Fibroblast of skin of right biceps (primary cell): ENCODE measurements around the gene CCDC170.
"Not testable (repeated sequence)": the region's sequence is repeated elsewhere in the genome, so short reads cannot be mapped to it uniquely, and the experiment has no call there.

Source experiments
- DNase-seq: peaks from one replicate; pipeline ENCODE4 v3.0.0-alpha.2; 2013

The CCDC170 gene

GRCh38 chr6:151493804-151494234 is at the start of gene CCDC170:
TSS of gene CCDC170 (plus strand) at chr6:151494017. CDS start at chr6:151494129, 112 bp downstream.
- DNase-seq, result peak; percentile 25

GRCh38 chr6:151445482-151445881 is 48.3 kb upstream of the CCDC170 start:
- peak; percentile 87 for DNase-seq

GRCh38 chr6:151447237-151447636 is 46.6 kb upstream of the CCDC170 start:
- DNase-seq, result no peak

- no peak for DNase-seq
Measured at GRCh38 chr6:151448623-151449022, 45.2 kb upstream of the CCDC170 start.

GRCh38 chr6:151450928-151451327 is 42.9 kb upstream of the CCDC170 start:
- not testable (repeated sequence) for DNase-seq

- no peak for DNase-seq
Measured at GRCh38 chr6:151451417-151451949, 42.3 kb upstream of the CCDC170 start.

- peak; percentile 100 for DNase-seq
Measured at GRCh38 chr6:151451950-151452749, 41.7 kb upstream of the CCDC170 start, which contains the start of gene RMND1. TSS of gene RMND1 (minus strand) at chr6:151452126. CDS start at chr6:151445811, 6,315 bp downstream.

- peak; percentile 12 for DNase-seq
Measured at GRCh38 chr6:151452750-151453427, 40.9 kb upstream of the CCDC170 start.

- not testable (repeated sequence) for DNase-seq
Measured at GRCh38 chr6:151455751-151456398, 37.9 kb upstream of the CCDC170 start.

GRCh38 chr6:151461673-151462072 is 32.1 kb upstream of the CCDC170 start:
- DNase-seq, result no peak

GRCh38 chr6:151464702-151465101 is 29.1 kb upstream of the CCDC170 start:
- DNase-seq, result no peak

GRCh38 chr6:151475653-151476523 is 17.9 kb upstream of the CCDC170 start:
- peak; percentile 53 for DNase-seq

- DNase-seq, result no peak
Measured at GRCh38 chr6:151477726-151478125, 16.1 kb upstream of the CCDC170 start.

- DNase-seq, result no peak
Measured at GRCh38 chr6:151478670-151479069, 15.1 kb upstream of the CCDC170 start.

GRCh38 chr6:151481786-151482185 is 12.0 kb upstream of the CCDC170 start:
- DNase-seq, result peak; percentile 19

- DNase-seq, result peak; percentile 54
Measured at GRCh38 chr6:151482290-151482689, 11.5 kb upstream of the CCDC170 start.

GRCh38 chr6:151483994-151484393 is 9.8 kb upstream of the CCDC170 start:
- no peak for DNase-seq

- peak; percentile 11 for DNase-seq
Measured at GRCh38 chr6:151488226-151488625, 5.6 kb upstream of the CCDC170 start.

GRCh38 chr6:151490996-151491395 is 2.8 kb upstream of the CCDC170 start:
- DNase-seq, result no peak

- no peak for DNase-seq
Measured at GRCh38 chr6:151493161-151493803, 535 bp upstream of the CCDC170 start.

GRCh38 chr6:151494235-151494935 is 568 bp downstream of the CCDC170 start:
- DNase-seq, result peak; percentile 48
